ENCODE results near the gene GALNTL6.

The GALNTL6 gene

DNA sequence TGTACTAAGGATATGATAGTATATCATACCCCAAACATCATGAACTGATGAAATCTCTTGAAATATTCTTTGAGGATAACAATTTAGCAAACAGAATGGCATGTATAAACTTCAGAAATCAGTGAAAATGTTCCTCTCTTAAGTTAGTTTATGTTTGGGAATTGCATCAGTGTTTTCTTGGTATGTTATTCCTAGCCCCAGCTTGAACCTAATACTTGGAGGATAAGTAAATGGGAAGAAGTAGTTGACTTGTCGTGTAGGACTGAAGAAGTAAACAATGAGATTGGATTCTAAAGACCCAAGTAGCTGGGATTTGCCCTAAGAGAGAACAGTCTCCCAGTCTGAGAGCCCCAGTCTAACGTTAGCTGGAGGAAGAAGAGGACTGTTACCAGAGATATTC is 355.7 kb downstream of the GALNTL6 start:
- no peak overlapping the region for H3K4me3 ChIP-seq (ENCODE audit: control insufficient read depth in 1 of 7, extremely low read depth in 1 of 7, insufficient read depth in 4 of 7, low read depth in 2 of 7, low read length in 6 of 7)
- no peaks in the 10 kb centered on the region for H3K27me3 ChIP-seq (replicated peaks in 2 of 5; ENCODE audit: control insufficient read depth in 4 of 5, insufficient read depth in 5 of 5, low read length in 4 of 5)
- ChIA-PET CTCF (no interaction called here), POLR2A (no interaction called here)
- 80% methylated on average over 2 of the region's 2 CpGs for WGBS (ENCODE audit: insufficient coverage)
- H3K36me3 ChIP-seq (ENCODE audit: control insufficient read depth in 4 of 4, insufficient read depth in 4 of 4, low read length in 3 of 4) = no peaks in the 10 kb centered on the region
- no peak for DNase-seq
- no peaks in the 10 kb centered on the region for H3K9me3 ChIP-seq (ENCODE audit: control extremely low read depth in 1 of 5, control insufficient read depth in 4 of 5, insufficient read depth in 2 of 5, low read depth in 1 of 5, low read length in 4 of 5)
- no peaks in the 10 kb centered on the region for H3K4me1 ChIP-seq (ENCODE audit: control extremely low read depth in 1 of 4, control insufficient read depth in 4 of 4, insufficient read depth in 4 of 4, low read length in 3 of 4)
- H3K27ac ChIP-seq (ENCODE audit: insufficient read depth in 1 of 2, low read depth in 1 of 2, low read length in 2 of 2, poor library complexity in 1 of 2, severe bottlenecking in 2 of 2) = no peak overlapping the region

DNA sequence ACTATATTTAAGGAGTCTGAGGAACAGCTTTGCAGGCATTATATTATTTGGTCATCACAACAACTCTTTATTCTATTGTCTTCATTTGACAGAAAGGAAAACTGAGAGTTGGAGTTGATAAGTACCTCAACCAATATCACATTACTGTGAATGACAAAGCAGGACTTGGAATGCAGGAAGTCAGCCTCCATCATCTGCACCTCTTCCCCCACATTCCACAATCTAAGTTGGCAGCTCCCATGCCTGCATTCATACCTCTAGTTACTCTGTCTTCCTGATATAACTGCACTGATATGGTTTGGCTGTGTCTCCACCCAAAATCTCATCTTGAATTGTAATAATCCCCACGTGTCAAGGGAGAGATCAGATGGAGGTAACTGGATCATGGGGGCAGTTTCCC is 356.7 kb downstream of the GALNTL6 start:
- no peaks in the 10 kb centered on the region for H3K9me3 ChIP-seq (ENCODE audit: control extremely low read depth in 1 of 5, control insufficient read depth in 4 of 5, insufficient read depth in 2 of 5, low read depth in 1 of 5, low read length in 4 of 5)
- POLR2A ChIA-PET = no interaction called here
- no peak overlapping the region for H3K4me3 ChIP-seq (ENCODE audit: control insufficient read depth in 1 of 7, extremely low read depth in 1 of 7, insufficient read depth in 4 of 7, low read depth in 2 of 7, low read length in 6 of 7)
- no peak for DNase-seq
- H3K4me1 ChIP-seq (ENCODE audit: control extremely low read depth in 1 of 4, control insufficient read depth in 4 of 4, insufficient read depth in 4 of 4, low read length in 3 of 4) = no peaks in the 10 kb centered on the region
- H3K27me3 ChIP-seq (replicated peaks in 2 of 5; ENCODE audit: control insufficient read depth in 4 of 5, insufficient read depth in 5 of 5, low read length in 4 of 5) = no peaks in the 10 kb centered on the region
- CTCF ChIA-PET = no interaction called here
- no peaks in the 10 kb centered on the region for H3K36me3 ChIP-seq (ENCODE audit: control insufficient read depth in 4 of 4, insufficient read depth in 4 of 4, low read length in 3 of 4)
- H3K27ac ChIP-seq (ENCODE audit: insufficient read depth in 1 of 2, low read depth in 1 of 2, low read length in 2 of 2, poor library complexity in 1 of 2, severe bottlenecking in 2 of 2) = no peak overlapping the region
- 100% methylated on average over 1 of the region's 1 CpG for WGBS (ENCODE audit: insufficient coverage)

DNA sequence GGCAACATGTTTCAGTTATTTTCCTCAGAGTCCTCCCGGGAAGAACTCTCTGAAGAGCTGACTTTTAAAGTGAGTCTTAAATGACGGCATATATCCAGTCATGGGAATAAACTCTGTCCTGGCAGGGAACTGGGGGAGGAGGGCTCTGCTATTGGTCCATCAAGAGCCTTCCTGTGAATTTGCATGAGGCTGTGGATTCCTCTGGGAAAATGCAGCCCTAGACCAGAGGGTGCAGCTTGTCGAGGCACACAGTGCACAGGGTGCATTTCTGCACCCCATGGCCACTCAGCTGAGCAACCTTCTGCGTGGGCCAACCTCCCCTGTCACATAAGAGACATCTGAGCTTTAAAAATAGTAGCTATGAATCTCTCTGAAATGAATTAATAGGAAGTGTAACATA is 360.0 kb downstream of the GALNTL6 start:
- no peak for DNase-seq
- WGBS (ENCODE audit: insufficient coverage) = 100% methylated on average over 2 of the region's 4 CpGs
- no peaks in the 10 kb centered on the region for H3K27me3 ChIP-seq (replicated peaks in 2 of 5; ENCODE audit: control insufficient read depth in 4 of 5, insufficient read depth in 5 of 5, low read length in 4 of 5)
- no peak overlapping the region for H3K4me3 ChIP-seq (ENCODE audit: control insufficient read depth in 1 of 7, extremely low read depth in 1 of 7, insufficient read depth in 4 of 7, low read depth in 2 of 7, low read length in 6 of 7)
- CTCF ChIA-PET = no interaction called here
- no peaks in the 10 kb centered on the region for H3K4me1 ChIP-seq (ENCODE audit: control extremely low read depth in 1 of 4, control insufficient read depth in 4 of 4, insufficient read depth in 4 of 4, low read length in 3 of 4)
- no peak overlapping the region for H3K27ac ChIP-seq (ENCODE audit: insufficient read depth in 1 of 2, low read depth in 1 of 2, low read length in 2 of 2, poor library complexity in 1 of 2, severe bottlenecking in 2 of 2)
- no peaks in the 10 kb centered on the region for H3K36me3 ChIP-seq (ENCODE audit: control insufficient read depth in 4 of 4, insufficient read depth in 4 of 4, low read length in 3 of 4)
- H3K9me3 ChIP-seq (ENCODE audit: control extremely low read depth in 1 of 5, control insufficient read depth in 4 of 5, insufficient read depth in 2 of 5, low read depth in 1 of 5, low read length in 4 of 5) = no peaks in the 10 kb centered on the region
- POLR2A ChIA-PET = interaction anchor here (0.5 kb wide), 1 partner anchor 1214 kb away, joined by 3 read pairs; no protein-coding TSS in a partner anchor

DNA sequence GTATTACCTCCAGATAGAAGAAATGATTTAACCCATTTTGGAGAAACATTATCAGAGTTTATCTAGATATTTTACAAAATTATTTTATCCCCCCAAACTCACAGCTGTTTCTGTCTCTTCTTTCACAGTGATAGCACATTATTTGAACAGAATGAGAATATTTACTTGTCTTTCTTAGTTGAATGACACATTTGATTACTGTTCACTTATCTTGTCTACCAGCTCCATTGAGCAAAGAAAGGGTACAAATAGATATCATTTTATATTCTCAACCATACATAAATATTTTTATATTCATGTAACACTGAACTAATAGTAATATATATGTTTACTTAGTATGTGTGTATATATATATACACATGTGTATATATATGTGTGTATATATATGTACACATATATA is 364.2 kb downstream of the GALNTL6 start:
- H3K4me1 ChIP-seq (ENCODE audit: control extremely low read depth in 1 of 4, control insufficient read depth in 4 of 4, insufficient read depth in 4 of 4, low read length in 3 of 4) = no peaks in the 10 kb centered on the region

DNA sequence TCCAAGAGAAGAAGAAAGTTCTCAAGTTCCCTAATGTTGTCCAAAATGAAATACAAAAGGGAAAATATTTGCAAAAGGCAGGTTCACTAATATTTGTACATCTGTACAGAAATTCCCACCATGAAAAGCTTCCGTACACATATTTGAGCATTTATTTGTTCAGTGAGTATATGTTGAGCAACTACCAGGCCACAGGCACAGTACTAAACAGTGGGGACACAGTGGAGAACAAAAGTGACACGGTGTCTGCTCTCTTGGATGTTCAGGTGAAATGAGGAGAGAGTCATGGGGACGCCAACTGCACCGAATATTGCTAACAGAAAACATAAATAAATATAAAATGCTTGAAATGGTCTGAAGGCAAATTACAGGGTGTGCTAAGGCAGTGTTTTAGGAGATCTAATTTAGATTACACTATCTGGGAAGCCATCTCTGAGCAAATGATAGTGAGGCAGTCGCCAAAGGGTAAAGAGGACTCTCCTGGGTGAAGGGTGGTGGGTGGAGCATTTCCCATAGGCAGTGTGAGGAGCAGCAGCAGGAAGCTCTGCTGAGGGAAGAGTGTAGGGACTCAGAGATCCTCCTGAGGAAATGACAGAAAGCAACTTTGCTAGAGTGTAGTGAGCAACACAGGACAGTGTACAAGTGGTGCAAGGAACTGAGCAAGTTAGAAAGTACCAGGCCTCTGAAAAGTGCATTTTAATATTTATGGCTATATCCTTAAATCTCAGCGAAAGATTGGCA is 375.2 kb downstream of the GALNTL6 start:
- Histone ChIP-seq H3K27ac (ENCODE audit: insufficient read depth in 1 of 2, low read depth in 1 of 2, low read length in 2 of 2, poor library complexity in 1 of 2, severe bottlenecking in 2 of 2) (no peak overlapping the region), H3K36me3 (ENCODE audit: control insufficient read depth in 4 of 4, insufficient read depth in 4 of 4, low read length in 3 of 4) (no peaks in the 10 kb centered on the region), H3K4me3 (ENCODE audit: control insufficient read depth in 1 of 7, extremely low read depth in 1 of 7, insufficient read depth in 4 of 7, low read depth in 2 of 7, low read length in 6 of 7) (no peak overlapping the region), H3K27me3 (replicated peaks in 2 of 5; ENCODE audit: control insufficient read depth in 4 of 5, insufficient read depth in 5 of 5, low read length in 4 of 5) (no peaks in the 10 kb centered on the region), H3K4me1 (ENCODE audit: control extremely low read depth in 1 of 4, control insufficient read depth in 4 of 4, insufficient read depth in 4 of 4, low read length in 3 of 4) (no peaks in the 10 kb centered on the region), H3K9me3 (ENCODE audit: control extremely low read depth in 1 of 5, control insufficient read depth in 4 of 5, insufficient read depth in 2 of 5, low read depth in 1 of 5, low read length in 4 of 5) (no peaks in the 10 kb centered on the region)
- CTCF ChIA-PET = no interaction called here
- WGBS (ENCODE audit: insufficient coverage) = 100% methylated on average over 1 of the region's 6 CpGs
- no peak for DNase-seq
- POLR2A ChIA-PET = no interaction called here

More for the DNA sequence above, 364.2 kb downstream of the GALNTL6 start:
- Histone ChIP-seq H3K27me3 (replicated peaks in 2 of 5; ENCODE audit: control insufficient read depth in 4 of 5, insufficient read depth in 5 of 5, low read length in 4 of 5) (no peaks in the 10 kb centered on the region), H3K4me3 (ENCODE audit: control insufficient read depth in 1 of 7, extremely low read depth in 1 of 7, insufficient read depth in 4 of 7, low read depth in 2 of 7, low read length in 6 of 7) (no peak overlapping the region), H3K36me3 (ENCODE audit: control insufficient read depth in 4 of 4, insufficient read depth in 4 of 4, low read length in 3 of 4) (no peaks in the 10 kb centered on the region), H3K27ac (ENCODE audit: insufficient read depth in 1 of 2, low read depth in 1 of 2, low read length in 2 of 2, poor library complexity in 1 of 2, severe bottlenecking in 2 of 2) (no peak overlapping the region), H3K9me3 (ENCODE audit: control extremely low read depth in 1 of 5, control insufficient read depth in 4 of 5, insufficient read depth in 2 of 5, low read depth in 1 of 5, low read length in 4 of 5) (no peaks in the 10 kb centered on the region)
- POLR2A ChIA-PET = no interaction called here
- DNase-seq = no peak
- CTCF ChIA-PET = interaction anchor here (1.5 kb wide), 1 partner anchor 28 kb away, joined by 3 read pairs; no protein-coding TSS in a partner anchor

DNA sequence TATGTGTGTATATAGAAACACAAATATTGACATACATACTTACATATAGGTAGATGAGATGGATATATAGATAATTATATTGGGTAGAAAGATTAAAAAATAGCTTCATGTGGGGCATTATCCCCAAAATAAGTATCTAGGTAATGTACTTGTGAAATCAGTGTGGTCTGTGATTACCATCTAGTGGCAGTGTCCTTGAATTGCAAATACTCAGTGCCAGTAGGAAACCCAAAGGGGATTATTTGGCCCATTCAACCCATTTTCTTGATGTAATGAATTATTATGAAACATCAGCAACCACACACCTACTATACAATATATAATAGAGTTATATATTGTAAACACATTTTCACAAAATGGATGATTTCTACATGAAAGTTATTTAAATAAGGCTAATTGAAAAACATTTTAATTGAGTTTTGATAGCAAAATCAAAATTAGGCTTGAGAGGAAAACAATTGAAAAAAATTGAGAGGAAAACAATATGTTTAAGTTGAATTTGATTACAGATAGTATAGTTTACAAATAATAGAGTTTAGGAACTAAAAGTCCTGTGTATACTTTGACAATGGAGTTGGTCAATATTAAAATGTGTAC is 389.4 kb downstream of the GALNTL6 start:
- Histone ChIP-seq H3K27me3 (replicated peaks in 2 of 5; ENCODE audit: control insufficient read depth in 4 of 5, insufficient read depth in 5 of 5, low read length in 4 of 5) (no peaks in the 10 kb centered on the region), H3K27ac (ENCODE audit: insufficient read depth in 1 of 2, low read depth in 1 of 2, low read length in 2 of 2, poor library complexity in 1 of 2, severe bottlenecking in 2 of 2) (no peak overlapping the region), H3K36me3 (ENCODE audit: control insufficient read depth in 4 of 4, insufficient read depth in 4 of 4, low read length in 3 of 4) (no peaks in the 10 kb centered on the region), H3K9me3 (ENCODE audit: control extremely low read depth in 1 of 5, control insufficient read depth in 4 of 5, insufficient read depth in 2 of 5, low read depth in 1 of 5, low read length in 4 of 5) (no peaks in the 10 kb centered on the region), H3K4me1 (ENCODE audit: control extremely low read depth in 1 of 4, control insufficient read depth in 4 of 4, insufficient read depth in 4 of 4, low read length in 3 of 4) (peaks cover 0 to 3% (median 0%) of the 10 kb centered on the region in 4 experiments), H3K4me3 (ENCODE audit: control insufficient read depth in 1 of 7, extremely low read depth in 1 of 7, insufficient read depth in 4 of 7, low read depth in 2 of 7, low read length in 6 of 7) (no peak overlapping the region)
- POLR2A ChIA-PET = no interaction called here
- CTCF ChIA-PET = interaction anchor here (0.7 to 1.5 kb wide), 9 partner anchors 10 to 1942 kb away, joined by 3 to 6 read pairs (median 4); no protein-coding TSS in a partner anchor
- DNase-seq = peak; percentile 55 to 72 (median 64)

DNA sequence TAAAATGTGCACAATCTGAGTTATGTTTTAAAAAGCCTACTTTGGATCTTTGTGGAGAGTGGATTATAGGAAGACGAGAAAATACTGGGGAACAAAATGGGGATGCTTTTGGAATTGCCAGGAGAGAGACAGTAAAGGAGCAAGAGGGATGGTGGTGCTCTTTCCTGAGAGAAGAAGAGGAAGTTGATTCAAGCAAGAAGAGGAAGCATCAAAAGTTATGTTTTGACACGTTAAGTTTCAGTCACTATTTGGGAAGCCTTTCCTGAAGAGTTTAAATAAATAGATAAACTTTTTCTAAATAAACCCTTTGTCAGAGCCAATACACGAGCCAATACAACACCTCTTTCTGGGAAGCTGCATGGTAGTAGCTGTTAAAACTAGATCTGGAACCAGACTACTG is 394.1 kb downstream of the GALNTL6 start:
- Histone ChIP-seq H3K9me3 (ENCODE audit: control extremely low read depth in 1 of 5, control insufficient read depth in 4 of 5, insufficient read depth in 2 of 5, low read depth in 1 of 5, low read length in 4 of 5) (no peaks in the 10 kb centered on the region), H3K27me3 (replicated peaks in 2 of 5; ENCODE audit: control insufficient read depth in 4 of 5, insufficient read depth in 5 of 5, low read length in 4 of 5) (no peaks in the 10 kb centered on the region), H3K36me3 (ENCODE audit: control insufficient read depth in 4 of 4, insufficient read depth in 4 of 4, low read length in 3 of 4) (no peaks in the 10 kb centered on the region), H3K4me3 (ENCODE audit: control insufficient read depth in 1 of 7, extremely low read depth in 1 of 7, insufficient read depth in 4 of 7, low read depth in 2 of 7, low read length in 6 of 7) (no peak overlapping the region), H3K27ac (ENCODE audit: insufficient read depth in 1 of 2, low read depth in 1 of 2, low read length in 2 of 2, poor library complexity in 1 of 2, severe bottlenecking in 2 of 2) (no peak overlapping the region), H3K4me1 (ENCODE audit: control extremely low read depth in 1 of 4, control insufficient read depth in 4 of 4, insufficient read depth in 4 of 4, low read length in 3 of 4) (peaks cover 0 to 3% (median 0%) of the 10 kb centered on the region in 4 experiments)
- POLR2A ChIA-PET = no interaction called here
- CTCF ChIA-PET = no interaction called here
- WGBS (ENCODE audit: insufficient coverage) = 89% methylated on average over 1 of the region's 3 CpGs
- peak in 2 of 3 donors; percentile 11 to 17 for DNase-seq

All from common myeloid progenitor, CD34-positive (primary cell).